Karpas-422 (cell line): ENCODE data around the gene FICD. TPM values are rescaled to one million over a fixed set of nuclear protein-coding genes. Genes with fewer than 3 reads are reported as not detected.

ENCODE experiments used
- DNase-seq: peaks from one replicate; pipeline ENCODE4 v3.0.0-alpha.2; 2015
- H2AFZ ChIP-seq: fragments of 200-600 bp; sonication (generic); 2 replicates; pipeline ENCODE4 v1.6.1; 2014; ENCODE audit warnings: antibody characterized with exemption, low read length, mixed read lengths
- H3K27ac ChIP-seq: fragments of 200-600 bp; sonication (generic); 2 replicates; pipeline ENCODE4 v1.5.1; 2014; ENCODE audit warnings: mild to moderate bottlenecking, low read length, moderate library complexity
- H3K27me3 ChIP-seq: fragments of 200-600 bp; sonication (generic); 2 replicates; pipeline ENCODE4 v1.6.1; 2014; ENCODE audit warnings: low read length, mixed read lengths
- H3K36me3 ChIP-seq: fragments of 200-600 bp; sonication (generic); 2 replicates; pipeline ENCODE4 v1.6.1; 2014; ENCODE audit warnings: low read length, mixed read lengths; ENCODE audit not compliant: insufficient read depth
- H3K4me1 ChIP-seq: fragments of 200-600 bp; sonication (generic); 2 replicates; pipeline ENCODE4 v1.6.1; 2014; ENCODE audit warnings: mild to moderate bottlenecking, low read length, mixed read lengths
- H3K4me2 ChIP-seq: fragments of 200-600 bp; sonication (generic); 2 replicates; pipeline ENCODE4 v1.6.1; 2014; ENCODE audit warnings: low read length, low read depth, mild to moderate bottlenecking; ENCODE audit not compliant: poor library complexity, severe bottlenecking
- H3K4me3 ChIP-seq: fragments of 200-600 bp; sonication (generic); 2 replicates; pipeline ENCODE4 v1.5.1; 2014; ENCODE audit warnings: mild to moderate bottlenecking, antibody characterized with exemption, low read length, mixed read lengths
- H3K79me2 ChIP-seq: fragments of 200-600 bp; sonication (generic); 2 replicates; pipeline ENCODE4 v1.6.1; 2014; ENCODE audit warnings: mild to moderate bottlenecking, low read length, mixed read lengths
- H3K9ac ChIP-seq: fragments of 200-600 bp; sonication (generic); 2 replicates; pipeline ENCODE4 v1.6.0; 2014; ENCODE audit warnings: low read length
- H3K9me2 ChIP-seq: fragments of 200-600 bp; sonication (generic), shearing (Covaris generic); replicated peaks from 2 replicates; pipeline ENCODE4 v1.6.0; 2014; ENCODE audit warnings: mild to moderate bottlenecking, low read length, moderate library complexity; ENCODE audit not compliant: insufficient read depth
- H3K9me3 ChIP-seq: fragments of 300-700, 200-600 bp; sonication (generic); 2 replicates; pipeline ENCODE4 v1.6.1; 2014; ENCODE audit warnings: low read length, mixed read lengths
- H4K20me1 ChIP-seq: fragments of 200-600 bp; sonication (generic); 2 replicates; pipeline ENCODE4 v1.6.1; 2014; ENCODE audit warnings: mild to moderate bottlenecking, antibody characterized with exemption, low read length, low read depth; ENCODE audit not compliant: insufficient read depth
- total RNA-seq: library from RNA; depleted of rRNA; stranded (reverse); fragments of >200 nt; shearing (Covaris generic); gene quantifications from 2 replicates; pipeline ENCODE4 v1.2.3, GENCODE V29; 2014; ENCODE audit warnings: low replicate concordance

Gene FICD
- total RNA-seq, 1 experiment from 2014 or later: 4.0 TPM

DNA sequence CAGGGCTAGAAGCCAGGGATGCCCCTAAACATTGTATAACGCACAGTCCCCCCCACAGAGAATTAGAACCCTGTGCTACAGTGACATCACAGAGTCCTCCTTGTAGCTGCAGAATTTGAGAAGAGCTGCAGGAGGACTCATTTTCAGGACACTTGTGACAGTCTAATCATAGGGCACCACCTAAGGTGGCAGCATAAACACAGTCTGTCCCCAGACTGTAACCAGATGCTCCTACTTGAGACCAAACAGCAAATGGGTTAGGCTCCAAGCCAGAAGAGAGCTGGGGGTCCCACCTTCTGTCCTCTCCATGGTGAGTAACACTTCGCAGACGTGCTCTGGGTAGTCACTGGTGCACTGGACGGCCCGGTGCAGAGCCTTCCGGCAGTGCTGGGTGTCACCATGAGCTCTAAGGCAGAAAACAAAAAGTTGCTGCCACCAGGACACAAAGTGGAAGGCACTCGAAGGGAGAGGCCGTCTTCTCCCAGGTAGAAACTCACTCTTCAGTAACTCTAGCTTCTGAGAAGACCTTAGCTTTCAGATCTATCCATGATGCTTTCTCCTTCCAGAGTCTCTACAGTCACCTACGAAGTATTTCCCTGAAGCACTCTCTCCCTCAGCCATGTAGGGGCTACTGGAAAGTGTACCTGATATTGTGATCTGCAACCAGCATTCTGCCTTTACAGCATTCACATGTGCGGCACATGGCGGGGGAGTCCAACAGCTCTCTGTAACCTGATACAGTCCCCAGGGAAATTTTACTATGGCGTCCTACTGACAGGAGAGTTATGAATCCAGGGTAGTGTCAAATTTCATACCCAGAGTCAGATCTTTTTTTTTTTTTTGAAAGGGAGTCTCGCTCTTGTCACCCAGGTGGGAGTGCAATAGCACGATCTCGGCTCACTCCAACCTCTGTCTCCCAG is 17.1 kb downstream of the FICD start:
- no peak overlapping the region for H3K4me3 ChIP-seq
- peak; percentile 64 for DNase-seq
- no peak overlapping the region for H3K27ac ChIP-seq
- peaks cover 19% of the 10 kb centered on the region for H3K79me2 ChIP-seq
- no peaks in the 10 kb centered on the region for H4K20me1 ChIP-seq
- no peak overlapping the region for H3K4me2 ChIP-seq
- no peak overlapping the region for H2AFZ ChIP-seq
- no peaks in the 10 kb centered on the region for H3K27me3 ChIP-seq
- no peaks in the 10 kb centered on the region for H3K9me2 ChIP-seq
- H3K9ac ChIP-seq: no peak overlapping the region
- peaks cover 19% of the 10 kb centered on the region for H3K4me1 ChIP-seq
- H3K9me3 ChIP-seq: no peaks in the 10 kb centered on the region
- peaks cover 50% of the 10 kb centered on the region for H3K36me3 ChIP-seq

DNA sequence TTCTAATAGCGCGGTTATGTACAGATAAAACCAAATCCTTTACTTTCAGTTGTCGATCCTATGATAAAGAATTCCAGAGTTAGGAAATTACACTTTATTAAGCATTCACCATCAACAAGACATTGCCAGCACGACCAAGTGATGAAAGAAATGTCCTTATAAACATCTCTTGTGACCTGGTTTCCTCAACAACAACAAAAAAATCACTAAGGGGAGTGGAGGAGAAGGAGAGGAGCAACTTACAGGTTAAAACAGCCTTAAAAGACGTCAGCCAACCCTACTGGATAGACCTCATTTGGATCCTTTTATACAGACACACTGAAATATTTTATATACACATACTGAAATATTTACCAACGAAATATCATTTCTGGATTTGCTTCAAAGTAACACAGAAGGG is 23.1 kb downstream of the FICD start:
- DNase-seq: no peak
- H3K79me2 ChIP-seq: peaks cover 75% of the 10 kb centered on the region
- H3K27ac ChIP-seq: no peak overlapping the region
- no peak overlapping the region for H2AFZ ChIP-seq
- H4K20me1 ChIP-seq: no peaks in the 10 kb centered on the region
- peaks cover 57% of the 10 kb centered on the region for H3K36me3 ChIP-seq
- H3K4me2 ChIP-seq: no peak overlapping the region
- H3K9me3 ChIP-seq: no peaks in the 10 kb centered on the region
- H3K4me3 ChIP-seq: no peak overlapping the region
- H3K4me1 ChIP-seq: peaks cover 30% of the 10 kb centered on the region
- no peak overlapping the region for H3K9ac ChIP-seq
- H3K9me2 ChIP-seq: no peaks in the 10 kb centered on the region
- H3K27me3 ChIP-seq: no peaks in the 10 kb centered on the region

DNA sequence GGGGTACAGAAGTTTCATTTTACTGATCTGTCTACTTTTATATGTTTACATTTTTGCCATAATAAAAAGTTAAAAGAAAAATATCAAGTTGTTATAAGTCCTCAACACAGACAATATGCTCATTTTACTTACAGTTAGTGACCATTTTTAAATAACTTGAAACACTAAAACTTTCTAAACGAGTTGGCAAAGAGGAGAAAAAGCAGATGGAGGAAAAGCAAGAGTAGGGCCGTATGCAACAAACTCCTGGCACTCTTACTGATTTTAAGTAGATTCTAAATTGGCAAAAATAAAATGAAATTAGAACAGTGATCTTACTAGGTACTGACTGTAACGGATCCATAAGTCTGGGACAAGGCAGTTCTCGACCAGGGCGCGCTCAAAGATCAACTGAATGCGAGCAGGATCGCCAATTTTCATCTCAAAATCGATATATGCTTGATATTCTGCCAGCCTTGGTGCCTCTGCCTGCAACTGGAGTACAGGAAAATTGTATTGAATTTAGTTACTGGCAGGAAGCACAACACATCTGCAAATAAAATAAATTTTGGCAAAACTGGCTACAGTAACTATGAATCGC is 23.6 kb downstream of the FICD start:
- H3K79me2 ChIP-seq: peaks cover 77% of the 10 kb centered on the region

DNA sequence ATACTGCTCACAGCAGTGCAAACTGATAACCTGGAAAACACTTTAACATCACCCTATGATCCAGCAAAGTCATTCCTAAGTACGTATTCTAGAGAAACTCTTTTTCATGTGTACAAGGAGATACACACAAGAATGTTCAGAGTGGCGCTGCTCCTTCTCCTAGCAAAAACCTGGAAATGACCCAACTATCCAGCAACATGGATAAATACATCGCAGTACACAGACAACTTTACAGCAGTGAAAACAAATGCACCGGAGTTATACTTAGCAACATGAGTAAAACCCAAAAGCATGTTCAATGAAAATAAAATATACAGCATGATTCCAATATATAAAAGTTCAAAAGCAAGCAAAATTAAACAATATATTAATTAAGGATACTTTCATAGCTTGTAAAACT is 27.2 kb downstream of the FICD start:
- Histone ChIP-seq H4K20me1 (no peaks in the 10 kb centered on the region), H3K27ac (no peak overlapping the region), H3K9me3 (no peaks in the 10 kb centered on the region), H3K9ac (no peak overlapping the region), H3K4me3 (no peak overlapping the region), H2AFZ (no peak overlapping the region), H3K79me2 (peaks cover 79% of the 10 kb centered on the region), H3K27me3 (no peaks in the 10 kb centered on the region), H3K9me2 (no peaks in the 10 kb centered on the region), H3K36me3 (peaks cover 44% of the 10 kb centered on the region; the same call in 1 of the 2 replicates), H3K4me2 (no peak overlapping the region), H3K4me1 (peaks cover 19% of the 10 kb centered on the region)
- DNase-seq: no peak

More for the DNA sequence above, 23.6 kb downstream of the FICD start:
- Histone ChIP-seq H3K36me3 (peaks cover 57% of the 10 kb centered on the region), H3K4me1 (peaks cover 24% of the 10 kb centered on the region), H3K9me2 (no peaks in the 10 kb centered on the region), H3K4me3 (no peak overlapping the region), H2AFZ (no peak overlapping the region), H3K27me3 (no peaks in the 10 kb centered on the region), H4K20me1 (no peaks in the 10 kb centered on the region), H3K9me3 (no peaks in the 10 kb centered on the region), H3K9ac (no peak overlapping the region), H3K27ac (no peak overlapping the region), H3K4me2 (no peak overlapping the region)
- DNase-seq: no peak

DNA sequence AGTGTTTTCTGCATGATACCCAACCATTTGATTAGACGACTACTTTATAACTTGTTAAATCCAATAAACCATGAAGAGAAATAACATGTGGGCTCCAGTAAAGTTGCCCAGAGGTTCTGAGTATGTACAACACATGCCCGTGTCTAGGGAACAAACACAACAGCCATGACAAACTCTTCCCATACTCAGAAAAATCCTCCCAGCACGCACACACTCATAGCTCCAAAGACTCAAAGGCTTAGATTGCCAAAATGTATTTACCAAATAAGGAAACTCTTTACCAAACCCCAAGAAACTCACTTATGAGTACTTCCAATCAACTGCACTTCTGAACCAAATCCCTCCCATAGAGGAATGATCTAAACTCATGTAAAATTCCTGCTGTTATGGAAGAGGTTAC is 28.6 kb downstream of the FICD start:
- no peaks in the 10 kb centered on the region for H3K27me3 ChIP-seq
- no peak overlapping the region for H3K4me3 ChIP-seq
- H3K79me2 ChIP-seq: peaks cover 78% of the 10 kb centered on the region

DNA sequence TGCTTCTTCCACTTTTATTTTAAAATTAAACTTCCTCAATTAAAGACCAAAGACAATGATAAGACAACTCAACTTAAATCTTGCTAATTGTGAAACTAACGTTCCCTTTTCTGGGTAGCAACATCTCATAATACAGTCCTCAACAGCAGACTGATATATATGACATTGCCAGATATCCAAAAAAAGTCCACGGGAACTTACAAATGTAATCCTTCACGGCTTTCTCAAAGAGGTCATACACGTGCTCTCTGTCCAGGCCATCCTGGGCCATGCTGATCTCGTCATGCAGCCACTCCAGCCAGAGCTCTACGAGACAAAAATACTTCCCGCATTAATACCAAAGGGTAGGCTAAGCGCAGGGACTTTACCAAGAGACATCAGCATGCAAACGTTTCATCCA is 32.6 kb downstream of the FICD start:
- H3K4me3 ChIP-seq: no peak overlapping the region
- no peak for DNase-seq
- H3K79me2 ChIP-seq: peaks cover 80% of the 10 kb centered on the region
- H4K20me1 ChIP-seq: no peaks in the 10 kb centered on the region
- no peaks in the 10 kb centered on the region for H3K27me3 ChIP-seq
- H3K4me1 ChIP-seq: peaks cover 12% of the 10 kb centered on the region
- no peak overlapping the region for H2AFZ ChIP-seq
- no peak overlapping the region for H3K27ac ChIP-seq
- H3K9ac ChIP-seq: no peak overlapping the region
- H3K9me3 ChIP-seq: no peaks in the 10 kb centered on the region
- no peak overlapping the region for H3K4me2 ChIP-seq
- peaks cover 36% of the 10 kb centered on the region for H3K36me3 ChIP-seq
- H3K9me2 ChIP-seq: no peaks in the 10 kb centered on the region

More for the DNA sequence above, 28.6 kb downstream of the FICD start:
- no peaks in the 10 kb centered on the region for H3K9me2 ChIP-seq
- H3K9me3 ChIP-seq: no peaks in the 10 kb centered on the region
- peaks cover 19% of the 10 kb centered on the region for H3K4me1 ChIP-seq
- H3K27ac ChIP-seq: no peak overlapping the region
- H3K9ac ChIP-seq: no peak overlapping the region
- no peaks in the 10 kb centered on the region for H4K20me1 ChIP-seq
- H3K36me3 ChIP-seq: peaks cover 41% of the 10 kb centered on the region
- H3K4me2 ChIP-seq: no peak overlapping the region
- no peak overlapping the region for H2AFZ ChIP-seq
- DNase-seq: no peak

DNA sequence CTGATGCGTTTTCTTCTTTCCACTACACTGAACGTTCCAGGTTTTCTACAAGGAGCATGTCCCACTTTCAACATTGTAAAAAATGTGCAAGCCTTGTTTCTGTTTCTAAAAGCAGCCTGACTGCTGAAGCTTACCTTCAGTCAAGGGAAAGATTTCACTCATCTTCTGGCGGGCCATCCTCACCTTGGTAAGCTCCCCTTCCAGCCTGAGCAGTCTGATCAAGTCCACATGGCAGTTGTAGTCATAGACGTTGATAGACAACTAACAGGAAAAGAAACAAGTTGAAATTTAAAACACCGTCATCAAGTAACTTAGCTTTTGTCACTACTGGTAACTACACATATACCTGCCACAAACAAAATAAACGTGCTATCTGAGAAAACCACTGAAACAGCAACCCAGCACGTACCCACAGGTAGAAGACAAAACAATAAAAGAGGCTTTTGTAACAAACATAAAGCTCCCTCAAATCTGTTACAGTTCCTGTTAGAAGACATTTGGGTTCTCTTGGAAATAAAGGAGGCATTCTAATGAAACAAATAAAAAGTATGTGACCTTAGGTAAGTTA is 34.0 kb downstream of the FICD start:
- no peaks in the 10 kb centered on the region for H3K9me3 ChIP-seq
- no peaks in the 10 kb centered on the region for H3K27me3 ChIP-seq
- no peak for DNase-seq
- peaks cover 13% of the 10 kb centered on the region for H3K4me1 ChIP-seq
- H2AFZ ChIP-seq: no peak overlapping the region
- no peak overlapping the region for H3K4me2 ChIP-seq
- H3K9ac ChIP-seq: no peak overlapping the region
- peaks cover 26% of the 10 kb centered on the region for H3K36me3 ChIP-seq
- no peaks in the 10 kb centered on the region for H4K20me1 ChIP-seq
- H3K9me2 ChIP-seq: no peaks in the 10 kb centered on the region
- H3K27ac ChIP-seq: no peak overlapping the region
- H3K4me3 ChIP-seq: no peak overlapping the region
- peaks cover 80% of the 10 kb centered on the region for H3K79me2 ChIP-seq

DNA sequence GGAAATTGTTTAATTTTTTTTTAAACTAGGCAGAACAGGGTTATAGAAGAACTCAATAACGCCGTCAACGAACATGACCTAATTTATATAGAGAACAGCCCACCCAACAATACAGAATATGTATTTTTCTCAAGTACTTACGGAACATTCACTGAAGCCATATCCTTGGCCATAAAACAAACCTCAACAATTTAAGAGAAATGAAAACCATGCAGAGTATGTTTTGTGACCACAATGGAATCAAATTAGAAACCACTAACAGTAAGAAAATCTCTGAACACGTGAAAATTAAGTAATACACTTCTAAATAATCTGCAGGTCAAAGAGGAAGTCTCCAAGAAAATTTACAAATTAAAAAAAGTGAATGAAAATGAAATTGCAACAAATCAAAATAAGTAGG is 36.5 kb downstream of the FICD start:
- Histone ChIP-seq H3K9me2 (no peaks in the 10 kb centered on the region), H4K20me1 (no peaks in the 10 kb centered on the region), H2AFZ (no peak overlapping the region), H3K36me3 (peaks cover 21% of the 10 kb centered on the region), H3K9ac (no peak overlapping the region), H3K4me3 (no peak overlapping the region), H3K4me2 (no peak overlapping the region), H3K4me1 (peaks cover 23% of the 10 kb centered on the region), H3K27me3 (no peaks in the 10 kb centered on the region), H3K79me2 (peaks cover 92% of the 10 kb centered on the region), H3K27ac (no peak overlapping the region), H3K9me3 (no peaks in the 10 kb centered on the region)
- DNase-seq: no peak
